ENCODE measurements around the gene NPL. TPM values are rescaled to one million over a fixed set of nuclear protein-coding genes. Genes with fewer than 3 reads are reported as not detected.

NPL gene
- total RNA-seq, 1 experiment from 2014 or later, result 2.4 TPM

GRCh38 chr1:182766050-182766449 lies 23.5 kb upstream of the NPL start:
- no peaks in the 10 kb centered on the region for H3K27me3 ChIP-seq (ENCODE audit: insufficient read depth, low read length)
- H2BK5ac ChIP-seq (ENCODE audit: insufficient read length, low read length), result no peak overlapping the region
- H3T11ph ChIP-seq (ENCODE audit: low read length), result no peak overlapping the region
- Mint-ChIP-seq H3K36me3 (ENCODE audit: insufficient read depth in 1 of 3, low read depth in 3 of 3) (peaks cover 0 to 10% (median 10%) of the 10 kb centered on the region in 3 experiments; a peak in 4 of 7 replicates), H3K27ac (no peak overlapping the region; a peak in 1 of 7 replicates), H3K4me1 (peaks cover 17 to 22% of the 10 kb centered on the region in 2 experiments), H3K27me3 (ENCODE audit: low read depth) (no peaks in the 10 kb centered on the region; the same call in 1 of the 2 replicates), H3K4me3 (no peak overlapping the region), H3K9me3 (peaks cover 6 to 9% of the 10 kb centered on the region in 2 experiments)
- H2AK5ac ChIP-seq (ENCODE audit: insufficient read length, low read length), result no peak overlapping the region
- TF ChIP-seq CTCF (conservative IDR thresholded peaks at IDR 0.05), result no peak
- H4K5ac ChIP-seq (ENCODE audit: insufficient read length, low read depth, low read length), result no peak overlapping the region
- H4K8ac ChIP-seq (replicated peaks; ENCODE audit: insufficient read length, low read depth, low read length), result no peak overlapping the region
- no peaks in the 10 kb centered on the region for H3K23me2 ChIP-seq (ENCODE audit: insufficient read length, low read depth, low read length, poor library complexity, severe bottlenecking)
- H2BK20ac ChIP-seq (ENCODE audit: low read depth, low read length, poor library complexity, severe bottlenecking), result no peak overlapping the region
- no peak overlapping the region for H3K56ac ChIP-seq (ENCODE audit: insufficient read length, low read depth, low read length)
- no peak overlapping the region for H3K18ac ChIP-seq (ENCODE audit: insufficient read length, low read depth, low read length)
- WGBS (ENCODE audit: extremely low coverage, insufficient read length, low lambda C conversion rate), result no CpG with 5 or more reads among the region's 2 CpGs
- no peak overlapping the region for H3K14ac ChIP-seq (ENCODE audit: insufficient read depth, low read length)
- peaks cover 7% of the 10 kb centered on the region for H3K9me3 ChIP-seq (ENCODE audit: control insufficient read depth, low read depth, low read length)
- H4K91ac ChIP-seq (ENCODE audit: insufficient read length, low read depth, low read length), result no peak overlapping the region
- no peak for DNase-seq
- no peaks in the 10 kb centered on the region for H3K79me2 ChIP-seq (ENCODE audit: insufficient read depth, low read length)
- H3K9ac ChIP-seq (ENCODE audit: extremely low read depth, insufficient read length, low read length), result no peak overlapping the region
- no peaks in the 10 kb centered on the region for H3K4me1 ChIP-seq (ENCODE audit: insufficient read depth, low read length)
- no peak overlapping the region for H2BK12ac ChIP-seq (ENCODE audit: insufficient read length, low read depth, low read length)
- H4K20me1 ChIP-seq (ENCODE audit: control insufficient read depth, insufficient read depth, insufficient read length), result no peaks in the 10 kb centered on the region
- H2AFZ ChIP-seq (ENCODE audit: low read length), result no peak overlapping the region
- no peak overlapping the region for H3K27ac ChIP-seq (ENCODE audit: insufficient read length, low read depth, low read length)
- no peaks in the 10 kb centered on the region for H3K79me1 ChIP-seq (ENCODE audit: insufficient read depth, low read depth, low read length, poor library complexity, severe bottlenecking)
- no peak overlapping the region for H3K23ac ChIP-seq (ENCODE audit: insufficient read length, low read depth, low read length)
- H3K4me2 ChIP-seq (ENCODE audit: insufficient read depth, insufficient read length, low read length), result no peak overlapping the region
- no peak overlapping the region for H2BK15ac ChIP-seq (ENCODE audit: low read depth, low read length)
- no peak overlapping the region for H3K4ac ChIP-seq (ENCODE audit: low read depth, low read length)
- H2BK120ac ChIP-seq (ENCODE audit: low read depth, low read length, poor library complexity, severe bottlenecking), result no peak overlapping the region
